IMR-90 (cell line): Measurements from ENCODE around the gene DUSP22. TPM values are rescaled to one million over a fixed set of nuclear protein-coding genes. Genes with fewer than 3 reads are reported as not detected.

Experiments
- ATAC-seq: fragments of 200-7000 bp; cut with Tn5 transposase; 2 replicates; pipeline ENCODE4 v1.9.1; 2020; ENCODE audit warnings: low read depth, mild to moderate bottlenecking, moderate library complexity
- BruUV-seq: library from RNA; stranded (reverse); fragments of 400-500 nt; replicated peaks from 2 replicates; lab custom pipeline; 2021; lab: Mats Ljungman, UMichigan
- CTCF ChIA-PET: fragments of 300-600 bp; formaldehyde crosslinking; extraction: SDS; loops from one replicate; lab custom pipeline; 2021; ENCODE audit warnings: antibody characterized with exemption; lab: Yijun Ruan, JAX
- POLR2A ChIA-PET: fragments of 300-600 bp; sonication (Branson Sonifier 250); formaldehyde crosslinking; loops from one replicate; lab custom pipeline; 2022; ENCODE audit warnings: antibody characterized with exemption; ENCODE audit not compliant: unreplicated experiment; lab: Charles Lee
- DNase-seq: peaks from one replicate; pipeline ENCODE4 v3.0.0; 2013
- H2AFZ ChIP-seq: replicated peaks from 2 replicates; pipeline ENCODE3; 2013; ENCODE audit warnings: low read length, mild to moderate bottlenecking; ENCODE audit not compliant: poor library complexity
- H2AK5ac ChIP-seq: 2 replicates; pipeline ENCODE4 v1.6.1; 2013; ENCODE audit warnings: low read depth, low read length, inconsistent platforms
- H2AK9ac ChIP-seq: replicated peaks from 2 replicates; pipeline ENCODE3; 2013; ENCODE audit warnings: mild to moderate bottlenecking, low read depth, low read length, moderate library complexity; ENCODE audit not compliant: poor library complexity
- H2BK120ac ChIP-seq: 2 replicates; pipeline ENCODE4 v1.6.1; 2013; ENCODE audit warnings: low read depth, low read length, inconsistent platforms
- H2BK15ac ChIP-seq: 3 replicates; pipeline ENCODE4 v1.6.1; 2013; ENCODE audit warnings: low read depth, low read length, inconsistent platforms
- H2BK20ac ChIP-seq: 2 replicates; pipeline ENCODE4 v1.6.1; 2013; ENCODE audit warnings: low read depth, mild to moderate bottlenecking, inconsistent platforms, low read length, moderate library complexity
- H2BK5ac ChIP-seq: 2 replicates; pipeline ENCODE4 v1.6.1; 2013; ENCODE audit warnings: mild to moderate bottlenecking, low read depth, low read length, inconsistent platforms; ENCODE audit not compliant: poor library complexity, severe bottlenecking
- H3K14ac ChIP-seq: replicated peaks from 2 replicates; pipeline ENCODE4 v1.6.1; 2013; ENCODE audit warnings: low read depth, low read length, inconsistent platforms
- H3K18ac ChIP-seq: 2 replicates; pipeline ENCODE4 v1.6.1; 2013; ENCODE audit warnings: low read depth, low read length, control low read depth
- H3K23ac ChIP-seq: 2 replicates; pipeline ENCODE4 v1.6.1; 2013; ENCODE audit warnings: low read depth, low read length, inconsistent platforms
- H3K27ac ChIP-seq: 2 replicates; pipeline ENCODE4 v1.5.1; 2013; ENCODE audit warnings: mild to moderate bottlenecking, control low read depth, low read length; ENCODE audit not compliant: insufficient read depth
- H3K27me3 ChIP-seq: 2 replicates; pipeline ENCODE4 v1.6.1; 2013; ENCODE audit warnings: low read length; ENCODE audit not compliant: control insufficient read depth, insufficient read depth
- H3K36me3 ChIP-seq: 2 replicates; pipeline ENCODE4 v1.6.1; 2013; ENCODE audit warnings: low read length, mixed read lengths; ENCODE audit not compliant: control insufficient read depth, insufficient read depth
- H3K4ac ChIP-seq: 2 replicates; pipeline ENCODE4 v1.6.1; 2013; ENCODE audit warnings: low read depth, low read length, inconsistent platforms
- H3K4me1 ChIP-seq: 2 replicates; pipeline ENCODE4 v1.6.1; 2013; ENCODE audit warnings: low read length, mixed read lengths; ENCODE audit not compliant: control insufficient read depth, insufficient read depth
- H3K4me2 ChIP-seq: 2 replicates; pipeline ENCODE4 v1.6.1; 2013; ENCODE audit warnings: low read depth, mild to moderate bottlenecking, control low read depth, low read length, moderate library complexity
- H3K4me3 ChIP-seq: 2 replicates; pipeline ENCODE4 v1.5.1; 2013; ENCODE audit warnings: low read depth, mild to moderate bottlenecking, control low read depth, low read length, moderate library complexity; ENCODE audit not compliant: insufficient read depth
- H3K56ac ChIP-seq: 2 replicates; pipeline ENCODE4 v1.6.1; 2013; ENCODE audit warnings: low read length, inconsistent platforms; ENCODE audit not compliant: insufficient read depth; ENCODE audit errors: extremely low read depth
- H3K79me1 ChIP-seq, 2 experiments: 2 replicates each; pipeline ENCODE4 v1.6.1; 2013; ENCODE audit warnings: low read length in 2 of 2, inconsistent platforms in 1 of 2, low read depth in 1 of 2
- H3K9ac ChIP-seq: 2 replicates; pipeline ENCODE4 v1.6.1; 2013; ENCODE audit warnings: low read depth, low read length, control low read depth
- H3K9me1 ChIP-seq: 2 replicates; pipeline ENCODE4 v1.6.1; 2013; ENCODE audit warnings: low read length, inconsistent platforms; ENCODE audit not compliant: insufficient read depth
- H3K9me3 ChIP-seq: 2 replicates; pipeline ENCODE4 v1.6.1; 2013; ENCODE audit warnings: low read length; ENCODE audit not compliant: control insufficient read depth, insufficient read depth
- H4K20me1 ChIP-seq: 2 replicates; pipeline ENCODE4 v1.6.1; 2013; ENCODE audit warnings: low read length, inconsistent platforms; ENCODE audit not compliant: insufficient read depth
- H4K5ac ChIP-seq: 2 replicates; pipeline ENCODE4 v1.6.1; 2013; ENCODE audit warnings: mild to moderate bottlenecking, low read depth, low read length, control low read depth
- H4K8ac ChIP-seq, 2 experiments: 2 replicates each; pipeline ENCODE4 v1.6.1; 2013; ENCODE audit warnings: low read depth in 2 of 2, low read length in 2 of 2, control low read depth in 1 of 2, inconsistent platforms in 1 of 2
- H4K91ac ChIP-seq: 2 replicates; pipeline ENCODE4 v1.6.1; 2013; ENCODE audit warnings: low read depth, low read length, inconsistent platforms; ENCODE audit not compliant: insufficient read depth
- BHLHE40 ChIP-seq: fragments of 150-350 bp; IDR thresholded peaks from 2 replicates; pipeline ENCODE4 v1.6.1; 2016; ENCODE audit warnings: mild to moderate bottlenecking, low read depth, low read length
- CTCF ChIP-seq: conservative IDR thresholded peaks from 2 replicates; pipeline ENCODE4 v1.5.1; 2012; ENCODE audit warnings: mild to moderate bottlenecking, low read depth, low read length, improper control_type of control experiment
- ELK1 ChIP-seq: fragments of 150-350 bp; IDR thresholded peaks from 2 replicates; pipeline ENCODE4 v1.6.1; 2016; ENCODE audit warnings: low read depth, mild to moderate bottlenecking, low read length, moderate library complexity, borderline replicate concordance
- FOS ChIP-seq: fragments of 150-350 bp; IDR thresholded peaks from 2 replicates; pipeline ENCODE4 v1.6.1; 2016; ENCODE audit warnings: low read depth, low read length
- MAZ ChIP-seq: IDR thresholded peaks from 2 replicates; pipeline ENCODE4 v1.6.1; 2012; ENCODE audit warnings: low read depth, mild to moderate bottlenecking, low read length, improper control_type of control experiment, moderate library complexity, borderline replicate concordance
- MXI1 ChIP-seq: IDR thresholded peaks from 2 replicates; pipeline ENCODE4 v1.6.1; 2012; ENCODE audit warnings: low read depth, mild to moderate bottlenecking, low read length, moderate library complexity, borderline replicate concordance
- NFE2L2 ChIP-seq: fragments of 150-350 bp; IDR thresholded peaks from 2 replicates; pipeline ENCODE4 v1.6.1; 2016; ENCODE audit warnings: low read depth, mild to moderate bottlenecking, low read length
- POLR2A ChIP-seq: IDR thresholded peaks from 2 replicates; pipeline ENCODE4 v1.6.1; 2012; ENCODE audit warnings: mild to moderate bottlenecking, low read depth, low read length
- RAD21 ChIP-seq: IDR thresholded peaks from 2 replicates; pipeline ENCODE4 v1.6.1; 2012; ENCODE audit warnings: low read length, improper control_type of control experiment
- RCOR1 ChIP-seq: IDR thresholded peaks from 2 replicates; pipeline ENCODE4 v1.6.1; 2012; ENCODE audit warnings: mild to moderate bottlenecking, low read length, improper control_type of control experiment; ENCODE audit not compliant: insufficient replicate concordance
- SMC3 ChIP-seq: fragments of 150-350 bp; IDR thresholded peaks from 2 replicates; pipeline ENCODE4 v1.6.1; 2016; ENCODE audit warnings: low read depth, mild to moderate bottlenecking, antibody characterized with exemption, low read length, moderate library complexity
- USF2 ChIP-seq: fragments of 150-350 bp; IDR thresholded peaks from 2 replicates; pipeline ENCODE4 v1.6.1; 2017; ENCODE audit warnings: mild to moderate bottlenecking, antibody characterized with exemption, low read length, low read depth
- WGBS, 2 experiments: methylation state at CpG; one replicate each; pipeline versions ENCODE4 v1.1.5 to v1.1.7; 2013; ENCODE audit warnings: missing lambda C conversion rate in 2 of 2; ENCODE audit not compliant: insufficient read length in 1 of 2; ENCODE audit errors: extremely low coverage in 2 of 2; 5-methylcytosine and 5-hydroxymethylcytosine counted together
- dilution Hi-C: fragments of 300-500 bp; cut with HindIII; formaldehyde crosslinking; loops from one replicate; pipeline ENCODE4 v1.14.3; 2018; ENCODE audit warnings: low sequenced_read_pairs; ENCODE audit not compliant: unreplicated experiment
- in situ Hi-C: fragments of 300-500 bp; cut with MboI; formaldehyde crosslinking; loops from 3 replicates; pipeline ENCODE4 v1.14.3; 2019; ENCODE audit warnings: low sequenced_read_pairs, inconsistent platforms, mixed read lengths
- intact Hi-C: fragments of 100-400 bp; cut with micrococcal nuclease; formaldehyde crosslinking; loops from 2 replicates; pipeline ENCODE4 v1.10.0; 2022
- polyA plus RNA-seq, 3 experiments: library from polyadenylated mRNA; depleted of rRNA; stranded (reverse); fragments of >200 nt; gene quantifications; 2 replicates each; pipeline ENCODE4 v1.2.3, GENCODE V29; 2012; ENCODE audit warnings: low replicate concordance in 1 of 3
- total RNA-seq: library from RNA; depleted of rRNA; stranded (reverse); fragments of >200 nt; gene quantifications from 2 replicates; pipeline ENCODE4 v1.2.3, GENCODE V29; 2012

Gene DUSP22
- total and polyA plus RNA-seq, 2 of the 4 experiments (the other 2 are of a cell fraction) = 7.1 to 8.2 TPM

GRCh38 chr6:365835-366234 lies 73.5 kb downstream of the DUSP22 start (continued):
- no peak for TF ChIP-seq BHLHE40
- no peak for TF ChIP-seq MAZ
- no peak for TF ChIP-seq SMC3

- Histone ChIP-seq H3K27ac (no peak overlapping the region), H3K27me3 (peaks cover 14% of the 10 kb centered on the region; the same call in 1 of the 2 replicates), H2BK15ac (no peak overlapping the region), H2BK20ac (no peak overlapping the region), H3K4me3 (no peak overlapping the region), H2AK5ac (no peak overlapping the region), H2BK120ac (no peak overlapping the region), H3K18ac (no peak overlapping the region), H2BK5ac (no peak overlapping the region), H3K79me1 (no peaks in the 10 kb centered on the region), H4K5ac (no peak overlapping the region), H2AFZ (no peak overlapping the region), H3K9ac (no peak overlapping the region), H3K4me2 (no peak overlapping the region), H3K23ac (no peak overlapping the region), H4K8ac (no peak overlapping the region), H3K4ac (no peak overlapping the region), H3K36me3 (no peaks in the 10 kb centered on the region), H3K9me1 (no peaks in the 10 kb centered on the region), H2AK9ac (no peak overlapping the region), H3K4me1 (no peaks in the 10 kb centered on the region), H3K14ac (no peak overlapping the region), H3K9me3 (peaks cover 25% of the 10 kb centered on the region), H3K56ac (no peak overlapping the region), H4K20me1 (no peaks in the 10 kb centered on the region), H4K91ac (no peak overlapping the region)
- ATAC-seq = no peak
- WGBS, 2 experiments = 60% methylated on average over 9 of the region's 19 CpGs; no CpG with 5 or more reads in 1 of the 2 experiments
- BruUV-seq = no TSS peak
- intact Hi-C loops (no loop called here), in situ Hi-C loops (no loop called here), dilution Hi-C loops (no loop called here)
- POLR2A ChIA-PET = no interaction called here
- CTCF ChIA-PET = interaction anchor here (0.9 kb wide), 1 partner anchor 10 kb away, joined by 3 read pairs; no protein-coding TSS in a partner anchor
- DNase-seq = no peak
- no peak for TF ChIP-seq CTCF
- TF ChIP-seq MXI1 = no peak
- TF ChIP-seq RAD21 = no peak
- TF ChIP-seq NFE2L2 = no peak
- TF ChIP-seq USF2 = no peak
- no peak for TF ChIP-seq SMC3
- TF ChIP-seq MAZ = no peak
- TF ChIP-seq ELK1 = no peak
- no peak for TF ChIP-seq FOS
- TF ChIP-seq RCOR1 = no peak
- no peak for TF ChIP-seq POLR2A
Measured at GRCh38 chr6:366389-367297, 74.4 kb downstream of the DUSP22 start.
